HepG2 (cell line): ENCODE results near the gene NET1. TPM values are rescaled to one million over a fixed set of nuclear protein-coding genes. Genes with fewer than 3 reads are reported as not detected.

Source experiments
- ATAC-seq: fragments of 200-7000 bp; cut with Tn5 transposase; 3 replicates; pipeline ENCODE4 v1.9.1; 2020; ENCODE audit warnings: mild to moderate bottlenecking, moderate library complexity
- BruUV-seq: library from RNA; stranded (reverse); fragments of 400-500 nt; replicated peaks from 2 replicates; lab custom pipeline; 2021; lab: Mats Ljungman, UMichigan
- CTCF ChIA-PET: fragments of 300-600 bp; formaldehyde crosslinking; extraction: SDS; loops from one replicate; lab custom pipeline; 2021; ENCODE audit warnings: low total read pairs, inconsistent platforms, low intra/inter-chr PET ratio; lab: Yijun Ruan, JAX
- POLR2A ChIA-PET: fragments of 350-600 bp; sonication (Branson Sonifier 250); formaldehyde crosslinking; loops from one replicate; lab custom pipeline; 2020; ENCODE audit warnings: antibody characterized with exemption, inconsistent platforms; lab: Yijun Ruan, JAX
- DNase-seq: peaks from one replicate; pipeline ENCODE4 v3.0.0-alpha.2; 2015; ENCODE audit warnings: low spot score
- FAIRE-seq: peaks from 3 replicates; lab custom pipeline; 2011; peaks lifted over from hg19 to GRCh38; lab: Jason Lieb, UNC
- H2AFZ ChIP-seq: one replicate; pipeline ENCODE4 v1.6.1; 2011; ENCODE audit warnings: low read length, inconsistent platforms
- H3K27ac ChIP-seq: fragments of 300-600 bp; 3 replicates; pipeline ENCODE4 v1.8.0; 2011; ENCODE audit warnings: mixed run types, mild to moderate bottlenecking, mixed read lengths, low read length, inconsistent platforms; ENCODE audit not compliant: insufficient read depth; ENCODE audit errors: extremely low read length
- H3K27me3 ChIP-seq, 2 experiments: fragments of 200-600 bp in 1 of 2; 2 replicates in 1 of 2; 3 replicates in 1 of 2; pipeline versions ENCODE4 v1.6.0 to v1.8.0; 2011; ENCODE audit warnings: low read length in 2 of 2, mild to moderate bottlenecking in 2 of 2, moderate library complexity in 2 of 2, inconsistent platforms in 1 of 2; ENCODE audit not compliant: insufficient read depth in 2 of 2, control insufficient read depth in 1 of 2
- H3K36me3 ChIP-seq, 2 experiments: fragments of 200-600 bp in 1 of 2; replicated peaks in 1 of 2; 2 replicates in 1 of 2; 3 replicates in 1 of 2; pipeline versions ENCODE4 v1.5.1 to v1.8.0; 2011; ENCODE audit warnings: low read length in 2 of 2, inconsistent platforms in 1 of 2; ENCODE audit not compliant: insufficient read depth in 2 of 2, control insufficient read depth in 1 of 2
- H3K4me1 ChIP-seq: 2 replicates; pipeline ENCODE4 v1.5.1; 2012; ENCODE audit warnings: low read length, inconsistent platforms; ENCODE audit not compliant: insufficient read depth
- H3K4me2 ChIP-seq: 2 replicates; pipeline ENCODE4 v1.6.0; 2011; ENCODE audit warnings: low read depth, low read length, inconsistent platforms
- H3K4me3 ChIP-seq, 3 experiments: fragments of 200-600 bp in 1 of 3; sonication (generic), shearing (Covaris generic) in 1 of 3; replicated peaks in 1 of 3; 2 replicates each; pipeline ENCODE4 v1.5.1; 2011 to 2016; ENCODE audit warnings: low read length in 3 of 3, inconsistent platforms in 2 of 3, low read depth in 2 of 3, mild to moderate bottlenecking in 2 of 3, control low read depth in 1 of 3, mixed read lengths in 1 of 3; ENCODE audit not compliant: insufficient read depth in 1 of 3
- H3K79me2 ChIP-seq: one replicate; pipeline ENCODE4 v1.6.1; 2011; ENCODE audit warnings: low read length, inconsistent platforms; ENCODE audit not compliant: insufficient read depth
- H3K9ac ChIP-seq: 2 replicates; pipeline ENCODE4 v1.6.0; 2011; ENCODE audit warnings: mild to moderate bottlenecking, low read depth, low read length, inconsistent platforms; ENCODE audit not compliant: insufficient read depth
- H3K9me3 ChIP-seq: 2 replicates; pipeline ENCODE4 v1.5.1; 2012; ENCODE audit warnings: mild to moderate bottlenecking, low read length
- H4K20me1 ChIP-seq: 2 replicates; pipeline ENCODE4 v1.6.0; 2011; ENCODE audit warnings: inconsistent platforms, mild to moderate bottlenecking, low read length, moderate library complexity; ENCODE audit not compliant: insufficient read depth
- DR1 ChIP-seq: sonication (generic); formaldehyde crosslinking; IDR thresholded peaks from 2 replicates; pipeline ENCODE4 v1.8.0; 2021; ENCODE audit warnings: mild to moderate bottlenecking, missing genetic modification reagents, inconsistent platforms
- EZH2 ChIP-seq: conservative IDR thresholded peaks from 2 replicates; pipeline ENCODE4 v1.6.1; 2012; ENCODE audit warnings: mild to moderate bottlenecking, low read depth, low read length, moderate library complexity
- HOXD1 ChIP-seq: sonication (generic); formaldehyde crosslinking; IDR thresholded peaks from 2 replicates; pipeline ENCODE4 v1.5.0; 2020; ENCODE audit warnings: missing genetic modification reagents
- KAT2B ChIP-seq: fragments of 150-350 bp; IDR thresholded peaks from 2 replicates; pipeline ENCODE4 v1.6.1; 2014; ENCODE audit warnings: low read depth, low read length, borderline replicate concordance
- KDM5A ChIP-seq: fragments of 200-600 bp; sonication (generic); IDR thresholded peaks from 2 replicates; pipeline ENCODE4 v1.7.0; 2018; ENCODE audit warnings: antibody characterized with exemption, mild to moderate bottlenecking, low read length, borderline replicate concordance
- MAFF ChIP-seq: IDR thresholded peaks from 2 replicates; pipeline ENCODE4 v1.6.1; 2011; ENCODE audit warnings: low read depth, low read length, improper control_type of control experiment
- NR2F1 ChIP-seq, 2 experiments: fragments of 450-650 bp in 1 of 2; formaldehyde crosslinking in 1 of 2; IDR thresholded peaks; 2 replicates each; pipeline versions ENCODE4 v1.5.0 to v1.6.1; 2016 to 2020; ENCODE audit warnings: mild to moderate bottlenecking in 1 of 2, missing compliant biosample characterization in 1 of 2, missing genetic modification reagents in 1 of 2, moderate library complexity in 1 of 2
- RFX3 ChIP-seq: IDR thresholded peaks from 2 replicates; pipeline ENCODE4 v1.6.1; 2016; ENCODE audit warnings: missing biosample characterization, missing genetic modification reagents
- ZEB1 ChIP-seq: IDR thresholded peaks from 2 replicates; pipeline ENCODE4 v1.6.1; 2012; ENCODE audit warnings: mild to moderate bottlenecking, low read depth, inconsistent platforms; ENCODE audit not compliant: insufficient replicate concordance
- ZNF292 ChIP-seq: sonication (generic); formaldehyde crosslinking; IDR thresholded peaks from 2 replicates; pipeline ENCODE4 v1.8.1; 2022; ENCODE audit warnings: mild to moderate bottlenecking, low read depth, missing genetic modification reagents, borderline replicate concordance
- WGBS: methylation state at CpG from one replicate; pipeline ENCODE4 v1.1.6; 2017; ENCODE audit warnings: low lambda C conversion rate; 5-methylcytosine and 5-hydroxymethylcytosine counted together
- in situ Hi-C: cut with HindIII; loops from 2 replicates; pipeline ENCODE4 v1.10.0; 2017; ENCODE audit warnings: low pct_unique_long_range_greater_than_20kb; ENCODE audit not compliant: extremely low pct_ligation_motif_present
- intact Hi-C: fragments of 100-400 bp; cut with micrococcal nuclease; formaldehyde crosslinking; loops from one replicate; pipeline ENCODE4 v1.10.0; 2022; ENCODE audit not compliant: unreplicated experiment
- polyA plus RNA-seq, 8 experiments: library from polyadenylated mRNA; depleted of rRNA in 3 of 8; stranded (reverse) in 7 of 8; unstranded in 1 of 8; fragments of >200 nt; fragmentation: Illumina TruSeq in 4 of 8; extraction: Trizol in 4 of 8; gene quantifications; 2 replicates each; pipeline versions ENCODE4 v1.2.1 to v1.2.3, GENCODE V29; 2011 to 2016; ENCODE audit warnings: low read depth in 4 of 8, missing spikeins in 1 of 8, mixed read lengths in 1 of 8; ENCODE audit not compliant: insufficient read depth in 1 of 8
- total RNA-seq, 5 experiments: library from RNA; depleted of rRNA; stranded (reverse); fragments of >200 nt; fragmentation: Illumina TruSeq; extraction: Trizol; gene quantifications; 2 replicates each; pipeline ENCODE4 v1.2.3, GENCODE V29; 2016; ENCODE audit warnings: low read depth in 1 of 5
- TF ChIP-seq, protein P1 (sequence below): sonication (generic); formaldehyde crosslinking; IDR thresholded peaks from 2 replicates; pipeline ENCODE4 v1.8.1; 2023; ENCODE audit warnings: mild to moderate bottlenecking, inconsistent platforms, moderate library complexity, missing genetic modification reagents, borderline replicate concordance

The NET1 gene
- total and polyA plus RNA-seq, 2 of the 13 experiments (the other 11 are each of a cell fraction or from before 2014, with no cell fraction given) = 48.1 to 65.8 TPM

DNA sequence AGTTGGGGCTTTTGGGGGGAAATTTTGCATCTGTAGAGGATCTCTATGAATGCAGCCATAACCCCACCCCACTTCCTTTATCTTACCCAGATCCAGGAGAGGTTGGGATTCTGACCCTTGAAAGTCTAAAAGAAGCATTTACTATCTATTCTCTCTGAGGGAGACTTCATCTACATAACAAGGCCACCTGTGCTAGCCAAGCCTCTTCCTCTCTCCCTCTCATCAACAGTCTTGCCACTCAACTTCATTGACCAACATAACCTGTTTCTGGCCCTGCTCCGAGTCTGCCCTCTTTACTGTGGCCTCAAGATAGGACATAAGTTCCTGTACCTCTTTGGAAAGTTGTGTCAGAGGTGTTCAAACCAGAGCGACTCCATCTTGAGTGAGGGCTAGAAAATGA, 27.1 kb upstream of the NET1 start:
- no TSS peak for BruUV-seq
- ChIA-PET POLR2A (no interaction called here), CTCF (no interaction called here)
- no peaks in the 10 kb centered on the region for H3K4me1 ChIP-seq
- H4K20me1 ChIP-seq = no peaks in the 10 kb centered on the region
- H2AFZ ChIP-seq = no peak overlapping the region
- TF ChIP-seq, protein P1, sequence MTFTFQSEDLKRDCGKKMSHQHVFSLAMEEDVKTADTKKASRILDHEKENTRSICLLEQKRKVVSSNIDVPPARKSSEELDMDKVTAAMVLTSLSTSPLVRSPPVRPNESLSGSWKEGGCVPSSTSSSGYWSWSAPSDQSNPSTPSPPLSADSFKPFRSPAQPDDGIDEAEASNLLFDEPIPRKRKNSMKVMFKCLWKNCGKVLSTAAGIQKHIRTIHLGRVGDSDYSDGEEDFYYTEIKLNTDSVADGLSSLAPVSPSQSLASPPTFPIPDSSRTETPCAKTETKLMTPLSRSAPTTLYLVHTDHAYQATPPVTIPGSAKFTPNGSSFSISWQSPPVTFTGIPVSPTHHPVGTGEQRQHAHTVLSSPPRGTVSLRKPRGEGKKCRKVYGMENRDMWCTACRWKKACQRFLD (CRISPR knock-in tag) = no peak
- TF ChIP-seq ZEB1 (no peak), KDM5A (no peak), DR1 (CRISPR knock-in tag) (no peak), KAT2B (no peak), NR2F1 (CRISPR knock-in tag; IDR thresholded peaks at IDR 0.05) (no peak)
- no peak for FAIRE-seq
- H3K9me3 ChIP-seq = peaks cover 13% of the 10 kb centered on the region
- no peak overlapping the region for H3K9ac ChIP-seq
- H3K79me2 ChIP-seq = no peaks in the 10 kb centered on the region
- no peak overlapping the region for H3K27ac ChIP-seq
- DNase-seq = no peak
- H3K4me3 ChIP-seq = no peak overlapping the region
- in situ Hi-C loops (loop anchor here (10.0 to 25.0 kb wide), 2 partner anchors 400 to 548 kb away; partner anchors contain the start of gene AKR1E2), intact Hi-C loops (loop anchor here (2.0 kb wide), 1 partner anchor 570 kb away; no protein-coding TSS in a partner anchor)
- no peak overlapping the region for H3K4me2 ChIP-seq
- no peaks in the 10 kb centered on the region for H3K36me3 ChIP-seq
- WGBS = 64% methylated on average over 2 of the region's 2 CpGs
- ATAC-seq = no peak
- no peaks in the 10 kb centered on the region for H3K27me3 ChIP-seq

DNA sequence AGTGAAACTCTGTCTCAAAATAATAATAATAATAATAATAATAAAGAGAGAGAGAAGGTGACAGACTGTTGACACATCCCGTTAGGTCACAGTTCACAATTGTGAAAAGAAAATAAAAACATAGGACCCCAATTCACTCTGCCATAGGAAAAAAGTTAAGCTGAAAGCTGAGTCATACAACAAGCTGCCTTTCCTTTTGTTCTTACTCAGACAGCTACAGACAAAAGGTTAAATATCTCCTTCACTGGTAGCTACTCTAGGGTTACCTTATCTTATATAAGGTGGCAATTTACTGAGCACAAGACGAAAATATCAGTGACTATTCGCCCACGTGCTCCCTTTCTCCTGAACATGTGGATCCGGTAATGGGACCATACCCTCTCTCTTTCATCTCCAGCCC, 25.2 kb upstream of the NET1 start:
- Histone ChIP-seq H3K4me3 (no peak overlapping the region), H3K27me3 (no peaks in the 10 kb centered on the region), H3K4me2 (no peak overlapping the region), H3K9ac (no peak overlapping the region), H3K27ac (no peak overlapping the region), H3K4me1 (no peaks in the 10 kb centered on the region), H3K9me3 (peaks cover 32% of the 10 kb centered on the region), H4K20me1 (no peaks in the 10 kb centered on the region), H3K79me2 (no peaks in the 10 kb centered on the region), H3K36me3 (no peaks in the 10 kb centered on the region), H2AFZ (no peak overlapping the region)
- ChIA-PET CTCF (no interaction called here), POLR2A (no interaction called here)
- 63% methylated on average over 5 of the region's 5 CpGs for WGBS
- FAIRE-seq = no peak
- no TSS peak for BruUV-seq
- intact Hi-C loops (no loop called here), in situ Hi-C loops (loop anchor here (10.0 to 25.0 kb wide), 2 partner anchors 402 to 550 kb away; partner anchors contain the start of gene AKR1E2)
- no peak for DNase-seq
- no peak for ATAC-seq
- TF ChIP-seq EZH2 = no peak
- TF ChIP-seq MAFF = no peak
- TF ChIP-seq HOXD1 = no peak
- no peak for TF ChIP-seq ZNF292
- TF ChIP-seq RFX3 = no peak
